NK-92 treated with Interleukin-12 subunit alpha and Interleukin-12 subunit beta, amount 100 ng/mL, for 24 hours (cell line): ENCODE measurements around the gene GAPDH.
A peak's percentile ranks its signal among the peaks of the same experiment; 100 is the strongest.
"Not testable (repeated sequence)": the region's sequence is repeated elsewhere in the genome, so short reads cannot be mapped to it uniquely, and the experiment has no call there.

Experiments used
- DNase-seq: peaks from one replicate; lab custom pipeline; 2025; lab: John Stamatoyannopoulos, UW

The GAPDH gene

GRCh38 chr12:6546016-6546415 is 11.7 kb downstream of the GAPDH start:
- DNase-seq, result no peak

- no peak for DNase-seq
These were observed 13.2 kb downstream of the GAPDH start for GRCh38 chr12:6547566-6547965.

GRCh38 chr12:6547987-6548386 is 13.7 kb downstream of the GAPDH start:
- no peak for DNase-seq

- DNase-seq, result no peak
These were observed 14.2 kb downstream of the GAPDH start for GRCh38 chr12:6548556-6548955.

GRCh38 chr12:6548966-6549683 is 14.8 kb downstream of the GAPDH start:
- DNase-seq, result no peak

GRCh38 chr12:6549684-6550151 is 15.4 kb downstream of the GAPDH start:
- no peak for DNase-seq

GRCh38 chr12:6550294-6551062 is 16.2 kb downstream of the GAPDH start:
- DNase-seq, result no peak

- DNase-seq, result no peak
These were observed 16.7 kb downstream of the GAPDH start for GRCh38 chr12:6551063-6551461.

- DNase-seq, result no peak
These were observed 17.3 kb downstream of the GAPDH start for GRCh38 chr12:6551496-6552139.

GRCh38 chr12:6552140-6552551 is 17.8 kb downstream of the GAPDH start:
- DNase-seq, result no peak

GRCh38 chr12:6553051-6553868 is 18.9 kb downstream of the GAPDH start:
- DNase-seq, result no peak

- peak; percentile 6 for DNase-seq
These were observed 20.1 kb downstream of the GAPDH start for GRCh38 chr12:6554168-6555017.

- no peak for DNase-seq
These were observed 20.8 kb downstream of the GAPDH start for GRCh38 chr12:6555018-6555691.

GRCh38 chr12:6556496-6556817 is 22.1 kb downstream of the GAPDH start:
- not testable (repeated sequence) for DNase-seq

- DNase-seq, result no peak
These were observed 22.5 kb downstream of the GAPDH start for GRCh38 chr12:6556857-6557256.

GRCh38 chr12:6558014-6558760 is 23.9 kb downstream of the GAPDH start:
- DNase-seq, result not testable (repeated sequence)

GRCh38 chr12:6559500-6559899 is 25.2 kb downstream of the GAPDH start:
- DNase-seq, result no peak

GRCh38 chr12:6560501-6561205 is 26.3 kb downstream of the GAPDH start:
- no peak for DNase-seq

- DNase-seq, result no peak
These were observed 28.6 kb downstream of the GAPDH start for GRCh38 chr12:6562881-6563280.
